ENCODE measurements around the gene RAPGEF4.

GRCh38 chr2:173023718-173024117 lies 288.1 kb downstream of the RAPGEF4 start:
- no peak for TF ChIP-seq CTCF (IDR thresholded peaks at IDR 0.05; ENCODE audit: low read depth, low read length, poor library complexity, severe bottlenecking)
- TF ChIP-seq EZH2phosphoT487 (IDR thresholded peaks at IDR 0.05; ENCODE audit: borderline replicate concordance, low read length), result no peak
